ENCODE measurements around the gene TOR1AIP1. TPM values are rescaled to one million over a fixed set of nuclear protein-coding genes. Genes with fewer than 3 reads are reported as not detected.

Gene TOR1AIP1
- total RNA-seq, 1 donor from 2014 or later = 43.0 TPM

DNA sequence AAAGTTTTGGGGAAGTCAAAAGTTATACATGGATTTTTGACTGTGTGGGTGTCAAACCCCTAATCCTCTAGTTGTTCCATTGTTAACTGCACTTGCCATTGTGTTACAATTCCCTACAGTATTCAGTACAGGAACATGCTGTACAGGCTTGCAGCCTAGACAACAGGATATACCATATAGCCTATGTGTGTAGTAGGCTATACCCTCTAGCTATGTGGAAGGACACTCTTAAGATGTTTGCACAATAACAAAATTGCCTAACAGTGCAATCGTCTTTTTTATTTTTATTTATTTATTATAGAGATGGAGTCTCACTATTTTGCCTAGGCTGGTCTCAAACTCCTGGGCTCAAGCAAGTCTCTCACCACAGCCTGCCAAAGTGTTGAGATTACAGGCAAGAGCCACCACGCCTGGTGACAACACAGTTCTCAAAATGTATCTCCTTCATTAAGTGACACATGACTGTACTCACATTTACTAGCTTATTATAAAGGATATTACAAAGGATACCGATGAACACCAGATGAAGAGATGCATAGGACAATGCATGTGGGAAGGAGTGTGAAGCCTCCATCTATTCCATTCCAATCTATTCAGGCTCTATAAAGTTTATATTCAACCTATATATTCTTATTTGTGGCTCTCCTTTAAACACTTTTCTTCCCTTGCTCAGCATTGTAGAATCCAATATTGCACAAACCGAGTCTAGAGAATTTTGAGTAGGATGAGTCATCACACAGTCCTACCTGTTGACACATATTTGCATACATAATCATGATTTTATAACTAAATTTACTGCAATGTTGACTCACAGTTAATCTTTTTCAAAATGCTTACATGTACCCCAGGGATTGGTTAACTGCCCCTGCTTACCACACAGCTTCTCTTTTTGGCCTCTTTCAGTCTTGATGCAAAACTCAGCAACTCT, 44.1 kb downstream of the TOR1AIP1 start:
- TF ChIP-seq, protein P1, sequence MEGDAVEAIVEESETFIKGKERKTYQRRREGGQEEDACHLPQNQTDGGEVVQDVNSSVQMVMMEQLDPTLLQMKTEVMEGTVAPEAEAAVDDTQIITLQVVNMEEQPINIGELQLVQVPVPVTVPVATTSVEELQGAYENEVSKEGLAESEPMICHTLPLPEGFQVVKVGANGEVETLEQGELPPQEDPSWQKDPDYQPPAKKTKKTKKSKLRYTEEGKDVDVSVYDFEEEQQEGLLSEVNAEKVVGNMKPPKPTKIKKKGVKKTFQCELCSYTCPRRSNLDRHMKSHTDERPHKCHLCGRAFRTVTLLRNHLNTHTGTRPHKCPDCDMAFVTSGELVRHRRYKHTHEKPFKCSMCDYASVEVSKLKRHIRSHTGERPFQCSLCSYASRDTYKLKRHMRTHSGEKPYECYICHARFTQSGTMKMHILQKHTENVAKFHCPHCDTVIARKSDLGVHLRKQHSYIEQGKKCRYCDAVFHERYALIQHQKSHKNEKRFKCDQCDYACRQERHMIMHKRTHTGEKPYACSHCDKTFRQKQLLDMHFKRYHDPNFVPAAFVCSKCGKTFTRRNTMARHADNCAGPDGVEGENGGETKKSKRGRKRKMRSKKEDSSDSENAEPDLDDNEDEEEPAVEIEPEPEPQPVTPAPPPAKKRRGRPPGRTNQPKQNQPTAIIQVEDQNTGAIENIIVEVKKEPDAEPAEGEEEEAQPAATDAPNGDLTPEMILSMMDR (IDR thresholded peaks at IDR 0.05; ENCODE audit: insufficient read depth, low read length, poor library complexity, severe bottlenecking) = no peak
- H3K36me3 ChIP-seq (ENCODE audit: control insufficient read depth, insufficient read depth, low read length) = no peaks in the 10 kb centered on the region
- H3K4me3 ChIP-seq (ENCODE audit: low read depth, low read length) = no peak overlapping the region
- DNase-seq (ENCODE audit: low read depth) = peak; percentile 5
- H3K27me3 ChIP-seq (ENCODE audit: control insufficient read depth, insufficient read depth, low read length) = no peaks in the 10 kb centered on the region

DNA sequence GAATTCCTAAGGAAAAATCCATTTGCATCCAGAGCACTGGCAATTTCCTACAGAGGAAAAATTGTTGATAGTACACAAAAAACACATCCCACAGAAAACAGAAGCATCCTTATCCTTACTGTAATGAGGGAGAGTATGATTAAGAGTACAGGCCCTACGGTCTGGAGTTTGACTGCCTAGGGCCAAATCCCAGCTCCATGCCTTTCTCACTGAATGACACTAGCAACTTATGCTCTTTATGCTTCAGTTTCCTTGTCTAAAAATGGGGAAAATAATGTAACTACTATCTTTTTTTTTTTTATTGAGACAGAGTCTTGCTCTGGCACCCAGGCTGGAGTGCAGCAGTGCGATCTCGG, 44.7 kb downstream of the TOR1AIP1 start:
- Histone ChIP-seq H3K4me3 (ENCODE audit: low read depth, low read length) (no peak overlapping the region), H3K27me3 (ENCODE audit: control insufficient read depth, insufficient read depth, low read length) (no peaks in the 10 kb centered on the region), H3K36me3 (ENCODE audit: control insufficient read depth, insufficient read depth, low read length) (no peaks in the 10 kb centered on the region)
- DNase-seq (ENCODE audit: low read depth) = no peak
- TF ChIP-seq, protein P1 (IDR thresholded peaks at IDR 0.05; ENCODE audit: insufficient read depth, low read length, poor library complexity, severe bottlenecking) = no peak

DNA sequence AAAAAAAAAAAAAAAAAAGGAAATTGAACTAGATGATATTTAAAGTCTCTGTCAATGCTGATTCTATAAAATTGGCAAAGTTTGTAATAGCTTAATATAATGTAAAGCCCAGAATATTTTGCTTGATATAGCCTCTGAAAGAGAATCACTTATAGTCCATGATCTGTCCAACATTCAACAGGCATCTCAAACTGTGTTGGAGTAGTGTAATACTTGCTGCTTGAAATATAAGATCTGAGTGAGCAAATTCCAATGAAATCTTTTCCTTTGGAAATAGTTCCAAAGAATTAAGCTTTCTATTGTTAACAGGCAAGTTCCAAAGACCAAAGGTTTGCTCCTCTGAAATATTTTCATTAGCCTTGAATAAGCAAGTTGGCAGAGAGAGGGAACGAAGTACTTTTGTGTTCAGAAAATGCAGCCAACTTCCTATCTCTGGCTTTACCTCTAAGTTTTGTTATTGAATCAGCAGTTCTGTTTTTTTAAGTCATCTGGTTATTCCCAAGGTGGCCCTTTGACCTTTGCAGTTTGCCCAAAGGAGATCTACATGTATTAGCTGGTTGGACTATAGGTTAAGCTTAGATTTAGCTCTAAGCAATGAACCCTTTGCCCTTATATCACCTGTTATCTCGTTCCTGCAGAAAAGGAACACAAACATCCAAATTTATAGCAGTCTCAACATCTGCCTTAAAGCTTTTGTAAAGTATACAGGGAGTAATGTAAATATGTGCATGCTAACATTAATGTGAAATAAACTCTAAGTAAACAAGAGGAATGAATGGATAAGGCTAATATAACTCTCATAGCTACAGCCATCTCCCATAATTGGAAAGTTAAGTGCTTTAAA, 48.1 kb downstream of the TOR1AIP1 start:
- Histone ChIP-seq H3K4me3 (ENCODE audit: low read depth, low read length) (no peak overlapping the region), H3K27me3 (ENCODE audit: control insufficient read depth, insufficient read depth, low read length) (no peaks in the 10 kb centered on the region), H3K36me3 (ENCODE audit: control insufficient read depth, insufficient read depth, low read length) (no peaks in the 10 kb centered on the region)
- TF ChIP-seq, protein P1 (IDR thresholded peaks at IDR 0.05; ENCODE audit: insufficient read depth, low read length, poor library complexity, severe bottlenecking) = no peak
- DNase-seq (ENCODE audit: low read depth) = no peak

DNA sequence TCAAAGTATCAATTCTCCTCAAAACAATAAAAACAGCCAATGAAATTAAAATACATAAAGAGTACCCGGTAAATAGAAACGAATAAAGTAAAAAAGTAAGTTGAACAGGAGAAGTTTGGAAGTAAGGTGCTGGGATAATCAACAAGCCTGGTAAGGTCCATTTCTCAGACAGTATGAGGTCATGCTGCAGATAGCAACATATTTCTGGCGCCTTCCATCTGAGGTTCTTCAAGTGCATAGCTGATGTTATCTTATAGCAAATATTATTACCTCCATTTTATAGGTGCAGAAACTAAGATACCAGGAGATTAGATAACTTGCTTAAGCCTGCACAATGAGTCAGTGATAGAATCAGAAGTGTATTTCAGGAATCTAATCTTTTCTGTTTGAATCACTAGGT, 48.8 kb downstream of the TOR1AIP1 start:
- Histone ChIP-seq H3K27me3 (ENCODE audit: control insufficient read depth, insufficient read depth, low read length) (no peaks in the 10 kb centered on the region), H3K4me3 (ENCODE audit: low read depth, low read length) (no peak overlapping the region), H3K36me3 (ENCODE audit: control insufficient read depth, insufficient read depth, low read length) (no peaks in the 10 kb centered on the region)
- no peak for DNase-seq (ENCODE audit: low read depth)
- TF ChIP-seq, protein P1 (IDR thresholded peaks at IDR 0.05; ENCODE audit: insufficient read depth, low read length, poor library complexity, severe bottlenecking) = no peak

DNA sequence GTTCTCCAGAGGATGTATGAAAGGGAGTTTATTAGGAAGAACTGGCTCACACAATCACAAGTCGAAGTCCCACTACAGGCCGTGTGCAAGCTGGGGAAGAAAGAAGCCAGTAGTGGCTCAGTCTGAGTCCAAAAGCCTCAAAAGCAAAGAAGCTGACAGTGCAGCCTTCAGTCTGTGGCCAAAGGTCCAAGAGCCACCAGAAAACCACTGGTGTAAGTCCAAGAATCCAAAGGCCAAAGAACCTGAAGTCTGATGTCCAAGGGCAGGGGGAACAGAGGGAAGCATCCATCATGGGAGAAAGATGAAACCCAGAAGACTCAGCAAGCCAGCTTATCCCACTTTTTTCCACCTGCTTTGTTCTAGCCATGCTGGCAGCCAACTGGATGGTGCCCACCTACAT, 51.1 kb downstream of the TOR1AIP1 start:
- H3K27me3 ChIP-seq (ENCODE audit: control insufficient read depth, insufficient read depth, low read length) = no peaks in the 10 kb centered on the region
- no peak overlapping the region for H3K4me3 ChIP-seq (ENCODE audit: low read depth, low read length)
- TF ChIP-seq, protein P1 (IDR thresholded peaks at IDR 0.05; ENCODE audit: insufficient read depth, low read length, poor library complexity, severe bottlenecking) = no peak
- H3K36me3 ChIP-seq (ENCODE audit: control insufficient read depth, insufficient read depth, low read length) = no peaks in the 10 kb centered on the region
- DNase-seq (ENCODE audit: low read depth) = no peak
